AG09319 (cell line): ENCODE results near the gene AFDN.

ENCODE experiments used
- DNase-seq: peaks from one replicate; pipeline ENCODE4 v3.0.0-alpha.2; 2010; ENCODE audit warnings: low read depth; ENCODE audit errors: extremely low read depth
- TF ChIP-seq, protein P1 (sequence below): IDR thresholded peaks from 2 replicates; pipeline ENCODE4 v1.5.1; 2011; ENCODE audit warnings: low read depth, mild to moderate bottlenecking, inconsistent platforms, low read length, moderate library complexity

AFDN gene

GRCh38 chr6:167898673-167899311 is 72.1 kb downstream of the AFDN start:
- peak; percentile 8 for DNase-seq

GRCh38 chr6:167904791-167905190 is 78.1 kb downstream of the AFDN start:
- no peak for DNase-seq
- TF ChIP-seq, protein P1, sequence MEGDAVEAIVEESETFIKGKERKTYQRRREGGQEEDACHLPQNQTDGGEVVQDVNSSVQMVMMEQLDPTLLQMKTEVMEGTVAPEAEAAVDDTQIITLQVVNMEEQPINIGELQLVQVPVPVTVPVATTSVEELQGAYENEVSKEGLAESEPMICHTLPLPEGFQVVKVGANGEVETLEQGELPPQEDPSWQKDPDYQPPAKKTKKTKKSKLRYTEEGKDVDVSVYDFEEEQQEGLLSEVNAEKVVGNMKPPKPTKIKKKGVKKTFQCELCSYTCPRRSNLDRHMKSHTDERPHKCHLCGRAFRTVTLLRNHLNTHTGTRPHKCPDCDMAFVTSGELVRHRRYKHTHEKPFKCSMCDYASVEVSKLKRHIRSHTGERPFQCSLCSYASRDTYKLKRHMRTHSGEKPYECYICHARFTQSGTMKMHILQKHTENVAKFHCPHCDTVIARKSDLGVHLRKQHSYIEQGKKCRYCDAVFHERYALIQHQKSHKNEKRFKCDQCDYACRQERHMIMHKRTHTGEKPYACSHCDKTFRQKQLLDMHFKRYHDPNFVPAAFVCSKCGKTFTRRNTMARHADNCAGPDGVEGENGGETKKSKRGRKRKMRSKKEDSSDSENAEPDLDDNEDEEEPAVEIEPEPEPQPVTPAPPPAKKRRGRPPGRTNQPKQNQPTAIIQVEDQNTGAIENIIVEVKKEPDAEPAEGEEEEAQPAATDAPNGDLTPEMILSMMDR, result no peak

More at GRCh38 chr6:167898673-167899311, 72.1 kb downstream of the AFDN start:
- TF ChIP-seq, protein P1, result peak; percentile 78

- TF ChIP-seq, protein P1, result no peak
- no peak for DNase-seq
Observed at GRCh38 chr6:167906899-167907298, 80.2 kb downstream of the AFDN start.

- TF ChIP-seq, protein P1, result peak; percentile 54
- DNase-seq, result no peak
Observed at GRCh38 chr6:167907837-167908681, 81.3 kb downstream of the AFDN start.

GRCh38 chr6:167910007-167910406 is 83.3 kb downstream of the AFDN start:
- DNase-seq, result no peak
- TF ChIP-seq, protein P1, result no peak

- no peak for DNase-seq
- TF ChIP-seq, protein P1, result no peak
Observed at GRCh38 chr6:167910652-167911051, 83.9 kb downstream of the AFDN start.

- no peak for DNase-seq
- TF ChIP-seq, protein P1, result no peak
Observed at GRCh38 chr6:167912494-167912893, 85.8 kb downstream of the AFDN start.
